Hepatocyte (in vitro differentiated cells): ENCODE measurements around the gene FAM168B. TPM values are rescaled to one million over a fixed set of nuclear protein-coding genes. Genes with fewer than 3 reads are reported as not detected.

Source experiments
- DNase-seq: peaks from one replicate; pipeline ENCODE4 v3.0.0-alpha.2; 2016; ENCODE audit warnings: low spot score
- H2AFZ ChIP-seq: fragments of 200-600 bp; sonication (generic); 2 replicates; pipeline ENCODE4 v1.6.0; 2016; ENCODE audit warnings: antibody characterized with exemption, mild to moderate bottlenecking
- H3K27ac ChIP-seq: fragments of 200-600 bp; sonication (generic); 2 replicates; pipeline ENCODE4 v1.5.1; 2016; ENCODE audit warnings: mild to moderate bottlenecking
- H3K27me3 ChIP-seq: fragments of 200-600 bp; sonication (generic); 2 replicates; pipeline ENCODE4 v1.6.1; 2016
- H3K36me3 ChIP-seq: fragments of 200-600 bp; sonication (generic); replicated peaks from 2 replicates; pipeline ENCODE4 v1.5.1; 2016; ENCODE audit warnings: low read depth; ENCODE audit not compliant: insufficient read depth
- H3K4me1 ChIP-seq: fragments of 200-600 bp; sonication (generic); 2 replicates; pipeline ENCODE4 v1.5.1; 2016; ENCODE audit warnings: mild to moderate bottlenecking, moderate library complexity; ENCODE audit not compliant: insufficient read depth
- H3K4me2 ChIP-seq: fragments of 200-600 bp; sonication (generic); 2 replicates; pipeline ENCODE4 v1.6.0; 2016
- H3K4me3 ChIP-seq: fragments of 200-600 bp; sonication (generic); 2 replicates; pipeline ENCODE4 v1.5.1; 2016; ENCODE audit warnings: mild to moderate bottlenecking
- H3K79me2 ChIP-seq: fragments of 200-600 bp; sonication (generic); 2 replicates; pipeline ENCODE4 v1.6.0; 2017; ENCODE audit warnings: mild to moderate bottlenecking
- H3K9me2 ChIP-seq: fragments of 200-600 bp; sonication (generic); replicated peaks from 2 replicates; pipeline ENCODE4 v1.6.0; 2017; ENCODE audit warnings: mild to moderate bottlenecking; ENCODE audit not compliant: insufficient read depth
- H3K9me3 ChIP-seq: fragments of 200-600 bp; sonication (generic); 2 replicates; pipeline ENCODE4 v1.5.1; 2016; ENCODE audit warnings: low read depth, mild to moderate bottlenecking
- H4K20me1 ChIP-seq: fragments of 200-600 bp; sonication (generic); 2 replicates; pipeline ENCODE4 v1.6.0; 2016; ENCODE audit warnings: mild to moderate bottlenecking; ENCODE audit not compliant: insufficient read depth, poor library complexity, severe bottlenecking
- CTCF ChIP-seq: fragments of 200-600 bp; sonication (generic); IDR thresholded peaks from 2 replicates; pipeline ENCODE4 v1.5.1; 2016; ENCODE audit warnings: antibody characterized with exemption, mild to moderate bottlenecking; ENCODE audit not compliant: poor library complexity
- EZH2 ChIP-seq: fragments of 200-600 bp; sonication (generic); IDR thresholded peaks from 2 replicates; pipeline ENCODE4 v1.6.1; 2016; ENCODE audit warnings: antibody characterized with exemption, mild to moderate bottlenecking, borderline replicate concordance
- EZH2phosphoT487 ChIP-seq: fragments of 200-600 bp; sonication (generic); IDR thresholded peaks from one replicate; pipeline ENCODE4 v1.6.1; 2018; ENCODE audit warnings: antibody characterized with exemption, mild to moderate bottlenecking, low read depth, moderate library complexity; ENCODE audit not compliant: unreplicated experiment, severe bottlenecking
- WGBS: methylation state at CpG from one replicate; pipeline ENCODE4 v1.1.6; 2016; ENCODE audit warnings: low lambda C conversion rate; ENCODE audit errors: missing lambda C conversion rate; 5-methylcytosine and 5-hydroxymethylcytosine counted together
- polyA plus RNA-seq: library from polyadenylated mRNA; unstranded; fragments of >200 nt; fragmentation: Nextera tagmentation; extraction: Ambion mirVana; gene quantifications from 2 replicates; pipeline ENCODE4 v1.2.1, GENCODE V29; 2016
- total RNA-seq: library from RNA; depleted of rRNA; stranded (reverse); fragments of >200 nt; gene quantifications from 2 replicates; pipeline ENCODE4 v1.2.3, GENCODE V29; 2014

Gene FAM168B
- total and polyA plus RNA-seq, 2 experiments from 2014 or later: 40.0 to 123 TPM

GRCh38 chr2:131050896-131051295 lies 42.4 kb downstream of the FAM168B start:
- Histone ChIP-seq H2AFZ (no peak overlapping the region), H3K27ac (no peak overlapping the region), H3K4me3 (no peak overlapping the region), H3K9me2 (no peaks in the 10 kb centered on the region), H3K27me3 (no peaks in the 10 kb centered on the region), H3K4me1 (no peaks in the 10 kb centered on the region), H3K9me3 (no peaks in the 10 kb centered on the region), H4K20me1 (peaks cover 39% of the 10 kb centered on the region), H3K36me3 (no peaks in the 10 kb centered on the region), H3K79me2 (peaks cover 35% of the 10 kb centered on the region), H3K4me2 (no peak overlapping the region)
- TF ChIP-seq EZH2 (no peak), EZH2phosphoT487 (no peak), CTCF (no peak)
- WGBS: 95% methylated on average over 8 of the region's 8 CpGs
- no peak for DNase-seq

- H3K9me2 ChIP-seq: no peaks in the 10 kb centered on the region
- DNase-seq: no peak
- H3K4me1 ChIP-seq: no peaks in the 10 kb centered on the region
- TF ChIP-seq CTCF (no peak), EZH2phosphoT487 (no peak), EZH2 (no peak)
- H2AFZ ChIP-seq: no peak overlapping the region
- peaks cover 26% of the 10 kb centered on the region for H4K20me1 ChIP-seq
- H3K27me3 ChIP-seq: no peaks in the 10 kb centered on the region
- H3K9me3 ChIP-seq: no peaks in the 10 kb centered on the region
- H3K4me2 ChIP-seq: no peak overlapping the region
- no peak overlapping the region for H3K27ac ChIP-seq
- no peak overlapping the region for H3K4me3 ChIP-seq
- WGBS: 97% methylated on average over 7 of the region's 7 CpGs
- H3K36me3 ChIP-seq: no peaks in the 10 kb centered on the region
- H3K79me2 ChIP-seq: peaks cover 22% of the 10 kb centered on the region
Observed at GRCh38 chr2:131049150-131049718, 44.0 kb downstream of the FAM168B start.

- 94% methylated on average over 6 of the region's 6 CpGs for WGBS
- TF ChIP-seq EZH2: no peak
- TF ChIP-seq EZH2phosphoT487: no peak
- TF ChIP-seq CTCF: no peak
Observed at GRCh38 chr2:131048641-131049040, 44.6 kb downstream of the FAM168B start.

More at GRCh38 chr2:131048641-131049040, 44.6 kb downstream of the FAM168B start:
- Histone ChIP-seq H3K9me3 (no peaks in the 10 kb centered on the region), H3K4me3 (no peak overlapping the region), H3K27me3 (no peaks in the 10 kb centered on the region), H4K20me1 (peaks cover 24% of the 10 kb centered on the region), H2AFZ (no peak overlapping the region), H3K4me1 (no peaks in the 10 kb centered on the region), H3K79me2 (peaks cover 16% of the 10 kb centered on the region), H3K27ac (no peak overlapping the region), H3K4me2 (no peak overlapping the region), H3K36me3 (no peaks in the 10 kb centered on the region), H3K9me2 (no peaks in the 10 kb centered on the region)
- no peak for DNase-seq
